GM12873 (cell line): ENCODE data around the gene VPS36.
A peak's percentile ranks its signal among the peaks of the same experiment; 100 is the strongest.

ENCODE experiments used
- TF ChIP-seq, protein P1 (sequence below): IDR thresholded peaks from 2 replicates; pipeline ENCODE4 v1.5.1; 2012; ENCODE audit warnings: low read depth, mild to moderate bottlenecking, moderate library complexity, low read length, control low read depth; ENCODE audit not compliant: insufficient read depth; ENCODE audit errors: missing control alignments

The VPS36 gene

DNA sequence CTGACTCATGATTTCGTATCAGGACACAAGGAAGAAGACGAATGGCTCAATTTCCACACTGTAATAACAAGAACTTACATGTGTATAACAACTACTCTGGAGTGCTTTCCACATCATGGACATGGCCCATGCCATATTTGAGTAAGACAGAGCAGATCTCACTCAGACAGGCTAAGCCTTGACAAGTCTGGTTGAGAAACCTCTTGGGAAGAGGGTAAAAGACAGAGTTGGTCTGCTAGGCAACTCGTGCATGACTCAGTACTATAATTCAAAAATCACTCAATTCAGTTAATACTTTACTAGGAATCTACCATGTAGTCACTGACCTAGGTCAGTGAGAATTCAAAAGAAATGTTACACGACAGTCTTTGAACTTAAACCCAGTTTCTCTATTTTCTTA is 38.8 kb downstream of the VPS36 start:
- TF ChIP-seq, protein P1, sequence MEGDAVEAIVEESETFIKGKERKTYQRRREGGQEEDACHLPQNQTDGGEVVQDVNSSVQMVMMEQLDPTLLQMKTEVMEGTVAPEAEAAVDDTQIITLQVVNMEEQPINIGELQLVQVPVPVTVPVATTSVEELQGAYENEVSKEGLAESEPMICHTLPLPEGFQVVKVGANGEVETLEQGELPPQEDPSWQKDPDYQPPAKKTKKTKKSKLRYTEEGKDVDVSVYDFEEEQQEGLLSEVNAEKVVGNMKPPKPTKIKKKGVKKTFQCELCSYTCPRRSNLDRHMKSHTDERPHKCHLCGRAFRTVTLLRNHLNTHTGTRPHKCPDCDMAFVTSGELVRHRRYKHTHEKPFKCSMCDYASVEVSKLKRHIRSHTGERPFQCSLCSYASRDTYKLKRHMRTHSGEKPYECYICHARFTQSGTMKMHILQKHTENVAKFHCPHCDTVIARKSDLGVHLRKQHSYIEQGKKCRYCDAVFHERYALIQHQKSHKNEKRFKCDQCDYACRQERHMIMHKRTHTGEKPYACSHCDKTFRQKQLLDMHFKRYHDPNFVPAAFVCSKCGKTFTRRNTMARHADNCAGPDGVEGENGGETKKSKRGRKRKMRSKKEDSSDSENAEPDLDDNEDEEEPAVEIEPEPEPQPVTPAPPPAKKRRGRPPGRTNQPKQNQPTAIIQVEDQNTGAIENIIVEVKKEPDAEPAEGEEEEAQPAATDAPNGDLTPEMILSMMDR = no peak

GRCh38 chr13:52406629-52407028 is 43.8 kb downstream of the VPS36 start:
- TF ChIP-seq, protein P1 = no peak

GRCh38 chr13:52405767-52406494 is 44.5 kb downstream of the VPS36 start, which contains the start of gene THSD1:
Gene THSD1, minus strand, starts transcription at chr13:52406172. Its CDS starts 3,572 bp downstream, at chr13:52402600.
- TF ChIP-seq, protein P1 = no peak

DNA sequence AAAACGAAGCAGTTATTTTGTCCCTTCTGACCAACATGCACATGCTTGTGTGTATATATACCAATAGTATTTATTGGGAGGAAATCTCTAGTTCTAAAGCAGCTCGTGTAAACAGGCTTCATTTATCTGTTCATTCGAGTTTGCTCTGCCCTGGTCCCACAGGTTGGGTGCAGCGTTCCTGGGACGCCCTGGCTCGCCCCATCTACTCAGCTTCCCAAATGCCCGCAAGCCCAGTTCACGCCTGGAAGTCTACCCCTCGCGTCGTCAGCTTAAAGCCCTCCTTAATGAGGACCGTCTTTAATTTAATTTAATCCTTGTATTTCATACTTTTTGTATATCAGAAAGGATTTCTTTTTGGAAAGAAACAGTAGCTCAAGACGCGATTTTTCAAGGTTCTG is 45.1 kb downstream of the VPS36 start:
- TF ChIP-seq, protein P1 = no peak

DNA sequence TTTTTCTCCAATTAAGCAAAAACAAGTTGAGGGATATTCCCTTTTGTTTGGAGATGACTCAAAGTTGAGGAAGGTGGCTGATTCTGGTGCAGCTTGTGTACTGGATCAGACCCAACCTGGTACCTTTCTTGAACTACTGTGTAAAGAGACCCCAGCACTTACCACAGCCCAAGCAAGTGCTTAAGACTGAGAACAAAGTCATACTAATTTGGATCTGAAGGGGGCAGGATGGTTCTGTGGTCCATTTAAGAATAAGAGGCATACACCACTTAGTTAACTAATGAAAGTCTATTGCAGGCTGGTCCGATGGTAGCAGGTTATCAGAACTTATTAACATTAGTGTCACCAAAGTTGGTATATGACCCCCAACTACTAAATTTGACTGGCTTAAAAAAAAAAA is 50.7 kb downstream of the VPS36 start:
- TF ChIP-seq, protein P1 = peak; percentile 9

DNA sequence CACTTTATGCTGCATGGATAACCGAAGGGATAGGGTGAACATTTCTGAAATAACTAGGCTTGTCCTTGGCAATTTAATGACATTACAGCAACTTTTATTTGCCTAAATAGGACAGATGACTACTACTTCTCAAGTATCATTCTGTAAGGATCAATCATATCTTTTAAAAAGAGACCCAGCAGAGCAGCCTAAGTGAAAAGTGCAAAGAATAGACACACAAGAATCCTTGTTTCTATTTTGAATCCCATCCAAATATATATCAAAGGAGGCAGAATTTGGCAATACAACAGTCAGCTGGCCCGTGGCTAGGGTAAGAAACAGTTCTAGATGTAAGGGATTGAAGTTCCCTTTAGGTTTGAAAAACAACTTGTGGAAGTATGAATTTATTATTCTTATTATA is 51.4 kb downstream of the VPS36 start:
- TF ChIP-seq, protein P1 = no peak

- TF ChIP-seq, protein P1 = no peak
Observed at GRCh38 chr13:52395704-52396103, 54.7 kb downstream of the VPS36 start.

GRCh38 chr13:52394586-52394985 is 55.8 kb downstream of the VPS36 start:
- TF ChIP-seq, protein P1 = no peak
